Measurements from ENCODE around the gene FERMT3. TPM values are rescaled to one million over a fixed set of nuclear protein-coding genes. Genes with fewer than 3 reads are reported as not detected.

The FERMT3 gene
- total and polyA plus RNA-seq, 4 donors: 17.4 to 182 (median 84.5) TPM

GRCh38 chr11:64202992-64203391 lies 3.5 kb upstream of the FERMT3 start:
- no peak overlapping the region for H3K4me3 ChIP-seq
- DNase-seq: no peak
- no peaks in the 10 kb centered on the region for H3K27me3 ChIP-seq (ENCODE audit: control insufficient read depth in 3 of 3, insufficient read depth in 3 of 3, low read length in 2 of 3)
- peaks cover 21 to 42% (median 36%) of the 10 kb centered on the region in 4 donors for H3K36me3 ChIP-seq (ENCODE audit: control insufficient read depth in 4 of 4, insufficient read depth in 4 of 4, low read length in 4 of 4)
- H3K4me1 ChIP-seq (ENCODE audit: control insufficient read depth in 5 of 5, insufficient read depth in 5 of 5, low read length in 5 of 5): peaks cover 0 to 15% (median 0%) of the 10 kb centered on the region in 5 donors
- no peak overlapping the region for H3K9ac ChIP-seq (ENCODE audit: insufficient read depth in 1 of 2, low read length in 2 of 2)
- H3K27ac ChIP-seq (ENCODE audit: low read depth in 1 of 2, low read length in 1 of 2): no peak overlapping the region
- no peak for ATAC-seq (ENCODE audit: insufficient read depth, low FRiP score)
- TF ChIP-seq, protein P1, sequence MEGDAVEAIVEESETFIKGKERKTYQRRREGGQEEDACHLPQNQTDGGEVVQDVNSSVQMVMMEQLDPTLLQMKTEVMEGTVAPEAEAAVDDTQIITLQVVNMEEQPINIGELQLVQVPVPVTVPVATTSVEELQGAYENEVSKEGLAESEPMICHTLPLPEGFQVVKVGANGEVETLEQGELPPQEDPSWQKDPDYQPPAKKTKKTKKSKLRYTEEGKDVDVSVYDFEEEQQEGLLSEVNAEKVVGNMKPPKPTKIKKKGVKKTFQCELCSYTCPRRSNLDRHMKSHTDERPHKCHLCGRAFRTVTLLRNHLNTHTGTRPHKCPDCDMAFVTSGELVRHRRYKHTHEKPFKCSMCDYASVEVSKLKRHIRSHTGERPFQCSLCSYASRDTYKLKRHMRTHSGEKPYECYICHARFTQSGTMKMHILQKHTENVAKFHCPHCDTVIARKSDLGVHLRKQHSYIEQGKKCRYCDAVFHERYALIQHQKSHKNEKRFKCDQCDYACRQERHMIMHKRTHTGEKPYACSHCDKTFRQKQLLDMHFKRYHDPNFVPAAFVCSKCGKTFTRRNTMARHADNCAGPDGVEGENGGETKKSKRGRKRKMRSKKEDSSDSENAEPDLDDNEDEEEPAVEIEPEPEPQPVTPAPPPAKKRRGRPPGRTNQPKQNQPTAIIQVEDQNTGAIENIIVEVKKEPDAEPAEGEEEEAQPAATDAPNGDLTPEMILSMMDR (IDR thresholded peaks at IDR 0.05; ENCODE audit: control extremely low read depth, extremely low read depth): no peak
- WGBS, 2 donors: 93 to 94% methylated on average over 9 of the region's 9 CpGs
- no peaks in the 10 kb centered on the region for H3K9me3 ChIP-seq (ENCODE audit: control insufficient read depth in 4 of 4, insufficient read depth in 3 of 4, low read length in 3 of 4)

DNA sequence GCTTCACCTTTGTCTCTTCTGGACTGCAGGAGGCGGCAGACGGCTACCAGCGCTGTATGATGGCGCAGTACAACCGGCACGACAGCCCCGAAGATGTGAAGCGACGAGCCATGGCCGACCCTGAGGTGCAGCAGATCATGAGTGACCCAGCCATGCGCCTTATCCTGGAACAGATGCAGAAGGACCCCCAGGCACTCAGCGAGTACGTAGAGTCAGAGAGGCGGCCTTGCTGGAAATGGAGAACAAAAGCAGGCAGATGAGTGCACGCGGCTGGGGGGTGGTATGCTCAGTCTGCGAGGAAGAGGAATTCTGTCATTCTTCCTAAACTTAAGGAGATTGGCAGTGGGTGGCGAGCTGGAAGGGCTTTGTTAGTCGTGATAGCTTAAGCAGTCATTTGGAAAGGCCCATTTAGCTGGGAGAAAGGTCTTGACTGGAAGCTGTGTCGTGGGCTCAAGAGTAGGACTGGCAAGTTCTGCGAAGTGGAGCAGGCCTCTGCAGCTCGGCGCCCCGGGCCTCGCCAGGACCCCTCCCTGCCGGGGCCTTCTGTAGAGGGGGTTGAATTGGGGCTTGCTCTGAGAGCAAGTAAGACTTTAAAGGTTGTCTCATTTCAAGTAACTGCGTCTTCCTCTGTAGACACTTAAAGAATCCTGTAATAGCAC lies 3.0 kb upstream of the FERMT3 start:
- Histone ChIP-seq H3K4me1 (ENCODE audit: control insufficient read depth in 5 of 5, insufficient read depth in 5 of 5, low read length in 5 of 5) (peaks cover 0 to 21% (median 0%) of the 10 kb centered on the region in 5 donors), H3K9ac (ENCODE audit: insufficient read depth in 1 of 2, low read length in 2 of 2) (no peak overlapping the region), H3K4me3 (no peak overlapping the region), H3K27me3 (ENCODE audit: control insufficient read depth in 3 of 3, insufficient read depth in 3 of 3, low read length in 2 of 3) (no peaks in the 10 kb centered on the region), H3K9me3 (ENCODE audit: control insufficient read depth in 4 of 4, insufficient read depth in 3 of 4, low read length in 3 of 4) (no peaks in the 10 kb centered on the region), H3K27ac (ENCODE audit: low read depth in 1 of 2, low read length in 1 of 2) (no peak overlapping the region), H3K36me3 (ENCODE audit: control insufficient read depth in 4 of 4, insufficient read depth in 4 of 4, low read length in 4 of 4) (peaks cover 21 to 42% (median 32%) of the 10 kb centered on the region in 4 donors)
- TF ChIP-seq, protein P1 (IDR thresholded peaks at IDR 0.05; ENCODE audit: control extremely low read depth, extremely low read depth): no peak
- ATAC-seq (ENCODE audit: insufficient read depth, low FRiP score) (no peak), DNase-seq (no peak)
- 91 to 96% methylated on average over 27 of the region's 27 CpGs for WGBS, 2 donors

- Histone ChIP-seq H3K9ac (ENCODE audit: insufficient read depth in 1 of 2, low read length in 2 of 2) (no peak overlapping the region), H3K4me1 (ENCODE audit: control insufficient read depth in 5 of 5, insufficient read depth in 5 of 5, low read length in 5 of 5) (peaks cover 0 to 25% (median 0%) of the 10 kb centered on the region in 5 donors), H3K27me3 (ENCODE audit: control insufficient read depth in 3 of 3, insufficient read depth in 3 of 3, low read length in 2 of 3) (no peaks in the 10 kb centered on the region), H3K27ac (ENCODE audit: low read depth in 1 of 2, low read length in 1 of 2) (no peak overlapping the region), H3K9me3 (ENCODE audit: control insufficient read depth in 4 of 4, insufficient read depth in 3 of 4, low read length in 3 of 4) (no peaks in the 10 kb centered on the region), H3K36me3 (ENCODE audit: control insufficient read depth in 4 of 4, insufficient read depth in 4 of 4, low read length in 4 of 4) (peaks cover 21 to 42% (median 33%) of the 10 kb centered on the region in 4 donors), H3K4me3 (no peak overlapping the region)
- ATAC-seq (ENCODE audit: insufficient read depth, low FRiP score) (no peak), DNase-seq (no peak)
- WGBS, 2 donors: 89 to 93% methylated on average over 16 of the region's 16 CpGs
- TF ChIP-seq, protein P1 (IDR thresholded peaks at IDR 0.05; ENCODE audit: control extremely low read depth, extremely low read depth): no peak
These were observed 2.5 kb upstream of the FERMT3 start for GRCh38 chr11:64204080-64204440.

Measured in lung (tissue), 12 donors.